ENCODE data around the gene ELL2.

GRCh38 chr5:95913663-95914062, 48.0 kb downstream of the ELL2 start:
- TF ChIP-seq POLR2A (IDR thresholded peaks at IDR 0.05; ENCODE audit: low read length) (no peak), GATA1 (IDR thresholded peaks at IDR 0.05; ENCODE audit: low read depth, low read length) (no peak)

All from erythroblast (primary cell).